Endodermal cell (in vitro differentiated cells): ENCODE data around the gene ANAPC13. TPM values are rescaled to one million over a fixed set of nuclear protein-coding genes. Genes with fewer than 3 reads are reported as not detected.

Experiments
- DNase-seq: peaks from one replicate; pipeline ENCODE4 v3.0.0-alpha.2; 2017
- H3K27ac ChIP-seq: 2 replicates; pipeline ENCODE4 v1.5.1; 2013; ENCODE audit warnings: mild to moderate bottlenecking, low read depth, low read length, moderate library complexity
- H3K27me3 ChIP-seq: 2 replicates; pipeline ENCODE4 v1.6.1; 2013; ENCODE audit warnings: mild to moderate bottlenecking, low read length, moderate library complexity; ENCODE audit not compliant: insufficient read depth, control insufficient read depth, poor library complexity, severe bottlenecking
- H3K36me3 ChIP-seq: 2 replicates; pipeline ENCODE4 v1.7.0; 2013; ENCODE audit warnings: mild to moderate bottlenecking, low read length, moderate library complexity; ENCODE audit not compliant: control insufficient read depth, insufficient read depth
- H3K4me1 ChIP-seq: one replicate; pipeline ENCODE4 v1.7.0; 2013; ENCODE audit warnings: low read length; ENCODE audit not compliant: control insufficient read depth, insufficient read depth
- H3K4me3 ChIP-seq: 2 replicates; pipeline ENCODE4 v1.5.1; 2013; ENCODE audit warnings: mild to moderate bottlenecking, low read length, moderate library complexity
- H3K9ac ChIP-seq: 2 replicates; pipeline ENCODE4 v1.6.1; 2013; ENCODE audit warnings: mild to moderate bottlenecking, low read length, moderate library complexity; ENCODE audit not compliant: poor library complexity, severe bottlenecking; ENCODE audit errors: extremely low read depth
- H3K9me3 ChIP-seq: 2 replicates; pipeline ENCODE4 v1.6.1; 2013; ENCODE audit warnings: mild to moderate bottlenecking, low read length, moderate library complexity; ENCODE audit not compliant: control insufficient read depth
- H3K27ac Mint-ChIP-seq: 2 replicates; pipeline ENCODE4 v1.8.0; 2020; ENCODE audit warnings: mixed read lengths
- H3K27me3 Mint-ChIP-seq: 2 replicates; pipeline ENCODE4 v1.8.0; 2021; ENCODE audit warnings: mild to moderate bottlenecking, mixed read lengths; ENCODE audit not compliant: insufficient read depth
- H3K36me3 Mint-ChIP-seq: 2 replicates; pipeline ENCODE4 v1.8.0; 2020; ENCODE audit warnings: low read depth, mixed read lengths
- H3K4me1 Mint-ChIP-seq: 2 replicates; pipeline ENCODE4 v1.8.0; 2020; ENCODE audit warnings: mixed read lengths
- H3K4me3 Mint-ChIP-seq: 2 replicates; pipeline ENCODE4 v1.8.0; 2020; ENCODE audit warnings: mild to moderate bottlenecking, moderate library complexity, mixed read lengths
- H3K9me3 Mint-ChIP-seq: 2 replicates; pipeline ENCODE4 v1.8.0; 2020; ENCODE audit warnings: mild to moderate bottlenecking, mixed read lengths
- WGBS, 2 experiments: methylation state at CpG; one replicate each; pipeline versions ENCODE4 v1.1.5 to v1.1.7; 2013; ENCODE audit warnings: missing lambda C conversion rate in 2 of 2, mixed read lengths in 1 of 2; ENCODE audit not compliant: insufficient coverage in 1 of 2, insufficient read length in 1 of 2; 5-methylcytosine and 5-hydroxymethylcytosine counted together
- total RNA-seq, 2 donors: library from RNA; stranded (reverse); fragmentation: NEBNext Ultra II Directional in 1 of 2; extraction: Animal tissue kit (Norgen Biotek cat#: 25700) in 1 of 2; gene quantifications; 2 replicates in 1 of 2; 3 replicates in 1 of 2; pipeline ENCODE4 v1.2.1, GENCODE V29; 2021
- TF ChIP-seq, protein P1 (sequence below): fragments of 200-600 bp; sonication (generic); conservative IDR thresholded peaks from 2 replicates; pipeline ENCODE4 v1.5.0; 2021; ENCODE audit warnings: antibody characterized with exemption, mild to moderate bottlenecking

The ANAPC13 gene
- total RNA-seq, 2 donors from 2014 or later = 28.6 to 29.3 TPM

DNA sequence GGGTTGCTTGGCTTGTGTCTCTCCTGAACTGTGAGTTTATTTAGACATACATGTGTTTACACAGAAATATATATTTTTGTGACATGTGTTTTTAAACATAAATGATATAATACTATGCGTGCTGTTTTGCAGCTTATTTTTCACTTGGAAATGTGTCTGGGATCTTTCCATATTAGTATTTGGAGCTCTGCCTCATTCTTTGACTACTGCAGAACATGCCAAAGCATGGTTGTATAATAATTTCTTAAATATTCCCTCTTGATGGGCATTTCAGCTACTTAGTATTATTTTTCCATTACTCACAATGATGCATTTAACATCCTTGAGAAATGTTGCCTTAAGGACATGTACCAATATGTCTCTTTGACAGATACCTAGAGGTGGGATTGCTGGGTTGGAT is 19.5 kb downstream of the ANAPC13 start:
- H3K4me1 Mint-ChIP-seq = peaks cover 22% of the 10 kb centered on the region

DNA sequence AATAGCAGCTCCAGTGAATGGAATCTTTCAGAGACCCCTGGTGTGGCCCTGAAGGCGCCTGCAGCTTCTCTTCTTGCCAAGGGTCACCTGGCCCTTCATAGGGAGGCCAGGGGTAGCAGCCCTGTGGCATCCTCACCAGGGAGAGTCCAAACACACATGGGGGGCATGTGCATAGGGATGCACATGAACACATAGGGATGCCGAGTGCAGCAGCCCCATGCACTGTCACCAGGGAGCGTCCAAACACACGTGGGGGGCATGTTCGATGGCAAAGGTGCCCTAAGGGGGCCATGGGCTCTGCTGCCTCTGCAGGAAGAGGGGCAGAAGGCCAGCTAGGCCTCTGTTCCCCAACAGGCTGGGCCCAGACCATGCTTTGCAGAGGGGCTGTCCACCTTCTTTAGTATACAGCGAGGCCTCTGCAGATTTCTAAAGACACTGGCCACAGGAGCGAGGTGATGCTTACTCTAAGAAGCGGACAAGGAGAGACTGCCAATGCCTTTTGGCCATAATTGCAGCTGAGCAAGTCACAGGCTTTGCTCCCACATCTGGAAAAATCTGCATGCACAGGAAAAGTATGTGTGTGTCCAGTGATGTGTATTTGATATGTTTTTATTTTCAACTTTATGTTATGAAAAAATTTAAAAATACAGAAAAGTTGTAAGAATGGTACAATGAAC is 21.0 kb downstream of the ANAPC13 start:
- Histone ChIP-seq H3K27ac (peak overlapping the region; percentile 79), H3K9ac (peak overlapping the region; percentile 42), H3K4me1 (peaks cover 12% of the 10 kb centered on the region), H3K36me3 (no peaks in the 10 kb centered on the region), H3K9me3 (no peaks in the 10 kb centered on the region), H3K4me3 (no peak overlapping the region), H3K27me3 (no peaks in the 10 kb centered on the region)
- 84 to 88% methylated on average over 7 to 8 of the region's 8 CpGs for WGBS, 2 experiments
- DNase-seq = peak; percentile 57
- Mint-ChIP-seq H3K4me3 (peak overlapping the region; percentile 6), H3K27ac (peak overlapping the region; percentile 84), H3K27me3 (peaks cover 2% of the 10 kb centered on the region), H3K4me1 (peaks cover 22% of the 10 kb centered on the region), H3K36me3 (no peaks in the 10 kb centered on the region), H3K9me3 (no peaks in the 10 kb centered on the region)
- TF ChIP-seq, protein P1, sequence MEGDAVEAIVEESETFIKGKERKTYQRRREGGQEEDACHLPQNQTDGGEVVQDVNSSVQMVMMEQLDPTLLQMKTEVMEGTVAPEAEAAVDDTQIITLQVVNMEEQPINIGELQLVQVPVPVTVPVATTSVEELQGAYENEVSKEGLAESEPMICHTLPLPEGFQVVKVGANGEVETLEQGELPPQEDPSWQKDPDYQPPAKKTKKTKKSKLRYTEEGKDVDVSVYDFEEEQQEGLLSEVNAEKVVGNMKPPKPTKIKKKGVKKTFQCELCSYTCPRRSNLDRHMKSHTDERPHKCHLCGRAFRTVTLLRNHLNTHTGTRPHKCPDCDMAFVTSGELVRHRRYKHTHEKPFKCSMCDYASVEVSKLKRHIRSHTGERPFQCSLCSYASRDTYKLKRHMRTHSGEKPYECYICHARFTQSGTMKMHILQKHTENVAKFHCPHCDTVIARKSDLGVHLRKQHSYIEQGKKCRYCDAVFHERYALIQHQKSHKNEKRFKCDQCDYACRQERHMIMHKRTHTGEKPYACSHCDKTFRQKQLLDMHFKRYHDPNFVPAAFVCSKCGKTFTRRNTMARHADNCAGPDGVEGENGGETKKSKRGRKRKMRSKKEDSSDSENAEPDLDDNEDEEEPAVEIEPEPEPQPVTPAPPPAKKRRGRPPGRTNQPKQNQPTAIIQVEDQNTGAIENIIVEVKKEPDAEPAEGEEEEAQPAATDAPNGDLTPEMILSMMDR = peak; percentile 39

More for the DNA sequence above, 19.5 kb downstream of the ANAPC13 start:
- Histone ChIP-seq H3K27ac (no peak overlapping the region), H3K9ac (no peak overlapping the region), H3K9me3 (no peaks in the 10 kb centered on the region), H3K36me3 (no peaks in the 10 kb centered on the region), H3K4me1 (peaks cover 12% of the 10 kb centered on the region), H3K4me3 (no peak overlapping the region), H3K27me3 (no peaks in the 10 kb centered on the region)
- no peaks in the 10 kb centered on the region for H3K27me3 Mint-ChIP-seq
- WGBS, 2 experiments = 94 to 100% methylated on average over 1 of the region's 1 CpG
- no peaks in the 10 kb centered on the region for H3K9me3 Mint-ChIP-seq
- H3K27ac Mint-ChIP-seq = no peak overlapping the region
- no peaks in the 10 kb centered on the region for H3K36me3 Mint-ChIP-seq
- no peak for DNase-seq
- TF ChIP-seq, protein P1 = no peak
- no peak overlapping the region for H3K4me3 Mint-ChIP-seq

DNA sequence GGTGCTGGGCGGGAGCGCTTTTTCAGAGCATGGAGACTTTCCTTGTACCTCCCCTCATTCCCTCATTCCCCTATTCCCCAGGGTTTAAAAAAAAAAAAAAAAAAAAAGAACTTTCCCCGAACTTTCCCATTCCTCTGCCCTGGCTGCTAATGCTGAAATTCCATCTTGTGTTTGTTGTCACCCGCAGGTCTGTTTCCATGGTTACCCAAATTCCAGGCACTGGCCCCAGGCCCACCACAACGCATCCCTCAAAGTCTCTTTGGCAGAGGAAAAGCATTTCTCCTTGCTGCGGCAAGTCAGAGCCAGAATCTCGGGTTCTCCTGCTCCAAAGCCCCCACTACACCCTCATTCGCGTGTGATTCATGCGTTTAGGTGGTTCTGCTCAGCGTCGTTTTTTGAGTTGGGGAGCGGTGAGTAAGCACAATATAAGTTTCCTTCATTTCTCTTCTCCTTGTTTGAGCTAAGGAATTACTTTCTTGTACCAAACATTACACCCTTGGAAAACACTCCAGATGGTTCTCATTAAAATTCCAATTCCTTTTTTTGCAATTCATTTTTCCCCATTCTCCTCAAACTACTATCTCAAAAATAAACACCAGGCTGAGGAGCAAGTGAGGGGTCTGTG is 21.6 kb downstream of the ANAPC13 start:
- no peaks in the 10 kb centered on the region for H3K36me3 Mint-ChIP-seq
- Histone ChIP-seq H3K4me3 (peak overlapping the region; percentile 53), H3K36me3 (no peaks in the 10 kb centered on the region), H3K9me3 (no peaks in the 10 kb centered on the region), H3K27me3 (no peaks in the 10 kb centered on the region), H3K9ac (peak overlapping the region; percentile 42), H3K27ac (peak overlapping the region; percentile 79), H3K4me1 (peaks cover 12% of the 10 kb centered on the region)
- H3K4me3 Mint-ChIP-seq = peak overlapping the region; percentile 6
- DNase-seq = peak; percentile 91
- peak overlapping the region; percentile 84 for H3K27ac Mint-ChIP-seq
- H3K27me3 Mint-ChIP-seq = peaks cover 2% of the 10 kb centered on the region
- no peaks in the 10 kb centered on the region for H3K9me3 Mint-ChIP-seq
- TF ChIP-seq, protein P1 = no peak
- peaks cover 22% of the 10 kb centered on the region for H3K4me1 Mint-ChIP-seq
- 26 to 38% methylated on average over 8 to 13 of the region's 13 CpGs for WGBS, 2 experiments
